Adrenal gland (tissue), 12 donors: Measurements from ENCODE around the gene AGRN. TPM values are rescaled to one million over a fixed set of nuclear protein-coding genes. Genes with fewer than 3 reads are reported as not detected.

Source experiments
- DNase-seq, 7 donors: peaks; one replicate each; pipeline ENCODE4 v3.0.0-alpha.2; 2019 to 2020
- H3K27ac ChIP-seq, 5 donors: fragments of 200-600 bp; sonication (generic) in 4 of 5; 1 replicate in 3 of 5; 2 replicates in 2 of 5; pipeline versions ENCODE4 v1.5.1 to v1.8.0; 2016 to 2020; ENCODE audit warnings: mild to moderate bottlenecking in 1 of 5
- H3K27me3 ChIP-seq: fragments of 200-600 bp; 2 replicates; pipeline ENCODE4 v1.8.0; 2021
- H3K36me3 ChIP-seq, 2 donors: fragments of 200-600 bp; replicated peaks in 1 of 2; 1 replicate in 1 of 2; 2 replicates in 1 of 2; pipeline versions ENCODE4 v1.5.1 to v1.8.0; 2018 to 2022
- H3K4me1 ChIP-seq, 2 donors: fragments of 200-600 bp; replicated peaks in 1 of 2; 1 replicate in 1 of 2; 2 replicates in 1 of 2; pipeline versions ENCODE4 v1.5.1 to v1.8.0; 2018 to 2021
- H3K4me3 ChIP-seq, 4 donors: fragments of 200-600 bp; sonication (generic) in 3 of 4; one replicate each; pipeline ENCODE4 v1.5.1; 2016 to 2018
- H3K9me3 ChIP-seq, 3 donors: fragments of 200-600 bp; sonication (generic) in 1 of 3; replicated peaks in 1 of 3; 1 replicate in 2 of 3; 2 replicates in 1 of 3; pipeline versions ENCODE4 v1.5.1 to v1.8.0; 2016 to 2021
- POLR2A ChIP-seq, 2 donors: fragments of 450-650 bp; IDR thresholded peaks; one replicate each; pipeline ENCODE4 v1.6.1; 2017; ENCODE audit warnings: antibody characterized with exemption in 2 of 2, mild to moderate bottlenecking in 2 of 2, moderate library complexity in 1 of 2
- WGBS, 4 donors: extraction: QIAGEN DNeasy Blood & Tissue Kit in 2 of 4; methylation state at CpG; one replicate each; pipeline versions ENCODE4 v1.1.5 to v1.1.7; 2013 to 2017; 5-methylcytosine and 5-hydroxymethylcytosine counted together
- intact Hi-C, 2 donors: fragments of 100-400 bp; cut with DNase I; formaldehyde crosslinking; loops; one replicate each; pipeline versions ENCODE4 v1.14.1 to v1.15.0; 2022 to 2023
- polyA plus RNA-seq, 3 donors: library from polyadenylated mRNA; stranded (reverse); fragments of 200-250 nt in 2 of 3; fragments of 350-450 nt in 1 of 3; fragmentation: Illumina TruSeq in 1 of 3; extraction: RNeasy Lipid Tissue Mini Kit (QIAGEN cat#74804) in 1 of 3; gene quantifications; one replicate each; pipeline ENCODE4 v1.2.3, GENCODE V29; 2013 to 2014
- total RNA-seq, 9 donors: library from RNA; depleted of rRNA in 4 of 9; stranded (reverse); fragments of >200 nt in 4 of 9; fragments of 120-200 nt in 1 of 9; fragmentation: NEBNext Ultra II Directional in 1 of 9; extraction: Animal tissue kit (Norgen Biotek cat#: 25700) in 1 of 9; gene quantifications; one replicate each; pipeline versions ENCODE4 v1.1.0 to v1.2.4, GENCODE V29; 2013 to 2023
- TF ChIP-seq, protein P1 (sequence below), 6 experiments: fragments of 450-650 bp in 4 of 6; fragments of 200-600 bp in 2 of 6; sonication (generic) in 1 of 6; IDR thresholded peaks; 1 replicate in 5 of 6; 2 replicates in 1 of 6; pipeline versions ENCODE4 v1.5.1 to v1.8.0; 2016 to 2021; ENCODE audit warnings: antibody characterized with exemption in 6 of 6, mild to moderate bottlenecking in 2 of 6, moderate library complexity in 1 of 6
- donor health status: healthy with polysubstance abuse.
- donor health status: Bipolar disorder and iron deficiency.
- donor health status: DM: yes; HTN: yes; CAD: no.
- donor health status: DM: no; HTN: no; CAD: no.
- donor health status: DM: no; HTN: no; CAD: no.
- donor health status: DM: yes; HTN: yes; CAD: no.

AGRN gene
- total and polyA plus RNA-seq, 12 donors = 2.2 to 27.8 (median 11.8) TPM

DNA sequence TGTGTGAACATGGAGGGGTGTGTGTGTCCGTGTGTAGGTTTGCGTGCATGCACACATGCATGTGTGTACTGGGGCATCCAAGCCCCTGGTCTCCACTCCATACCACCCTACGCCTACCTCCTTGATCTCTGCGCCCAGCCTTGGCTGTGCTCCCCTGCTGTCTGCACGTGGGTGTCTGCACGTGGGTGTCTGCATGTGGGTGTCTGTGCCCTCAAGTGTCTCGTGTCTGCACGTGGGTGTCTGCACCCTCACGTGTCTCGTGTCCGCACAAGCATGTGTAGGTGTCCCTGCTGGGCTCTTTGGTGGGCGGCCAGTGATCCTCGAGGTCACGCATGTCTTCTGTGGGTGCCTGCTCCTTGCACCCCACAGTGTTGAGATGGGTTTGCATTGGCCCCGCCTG, 33.1 kb downstream of the AGRN start:
- Histone ChIP-seq H3K27ac (no peak overlapping the region), H3K4me1 (no peaks in the 10 kb centered on the region), H3K27me3 (peaks cover 9% of the 10 kb centered on the region), H3K36me3 (no peaks in the 10 kb centered on the region), H3K9me3 (no peaks in the 10 kb centered on the region), H3K4me3 (no peak overlapping the region)
- no peak for DNase-seq
- intact Hi-C loops = no loop called here
- TF ChIP-seq, protein P1, sequence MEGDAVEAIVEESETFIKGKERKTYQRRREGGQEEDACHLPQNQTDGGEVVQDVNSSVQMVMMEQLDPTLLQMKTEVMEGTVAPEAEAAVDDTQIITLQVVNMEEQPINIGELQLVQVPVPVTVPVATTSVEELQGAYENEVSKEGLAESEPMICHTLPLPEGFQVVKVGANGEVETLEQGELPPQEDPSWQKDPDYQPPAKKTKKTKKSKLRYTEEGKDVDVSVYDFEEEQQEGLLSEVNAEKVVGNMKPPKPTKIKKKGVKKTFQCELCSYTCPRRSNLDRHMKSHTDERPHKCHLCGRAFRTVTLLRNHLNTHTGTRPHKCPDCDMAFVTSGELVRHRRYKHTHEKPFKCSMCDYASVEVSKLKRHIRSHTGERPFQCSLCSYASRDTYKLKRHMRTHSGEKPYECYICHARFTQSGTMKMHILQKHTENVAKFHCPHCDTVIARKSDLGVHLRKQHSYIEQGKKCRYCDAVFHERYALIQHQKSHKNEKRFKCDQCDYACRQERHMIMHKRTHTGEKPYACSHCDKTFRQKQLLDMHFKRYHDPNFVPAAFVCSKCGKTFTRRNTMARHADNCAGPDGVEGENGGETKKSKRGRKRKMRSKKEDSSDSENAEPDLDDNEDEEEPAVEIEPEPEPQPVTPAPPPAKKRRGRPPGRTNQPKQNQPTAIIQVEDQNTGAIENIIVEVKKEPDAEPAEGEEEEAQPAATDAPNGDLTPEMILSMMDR (IDR thresholded peaks at IDR 0.05) = no peak
- TF ChIP-seq POLR2A (IDR thresholded peaks at IDR 0.05) = no peak
- 85 to 91% (median 87%) methylated on average over 9 to 15 of the region's 15 CpGs for WGBS, 4 donors

- intact Hi-C loops = no loop called here
- Histone ChIP-seq H3K36me3 (no peaks in the 10 kb centered on the region), H3K4me3 (no peak overlapping the region), H3K27me3 (peaks cover 16% of the 10 kb centered on the region), H3K4me1 (no peaks in the 10 kb centered on the region), H3K27ac (no peak overlapping the region), H3K9me3 (no peaks in the 10 kb centered on the region)
- TF ChIP-seq, protein P1 (IDR thresholded peaks at IDR 0.05) = no peak
- no peak for TF ChIP-seq POLR2A (IDR thresholded peaks at IDR 0.05)
- WGBS, 4 donors = 86 to 94% (median 91%) methylated on average over 4 to 18 of the region's 18 CpGs
- no peak for DNase-seq
Measured at GRCh38 chr1:1053682-1054081, 33.8 kb downstream of the AGRN start.

DNA sequence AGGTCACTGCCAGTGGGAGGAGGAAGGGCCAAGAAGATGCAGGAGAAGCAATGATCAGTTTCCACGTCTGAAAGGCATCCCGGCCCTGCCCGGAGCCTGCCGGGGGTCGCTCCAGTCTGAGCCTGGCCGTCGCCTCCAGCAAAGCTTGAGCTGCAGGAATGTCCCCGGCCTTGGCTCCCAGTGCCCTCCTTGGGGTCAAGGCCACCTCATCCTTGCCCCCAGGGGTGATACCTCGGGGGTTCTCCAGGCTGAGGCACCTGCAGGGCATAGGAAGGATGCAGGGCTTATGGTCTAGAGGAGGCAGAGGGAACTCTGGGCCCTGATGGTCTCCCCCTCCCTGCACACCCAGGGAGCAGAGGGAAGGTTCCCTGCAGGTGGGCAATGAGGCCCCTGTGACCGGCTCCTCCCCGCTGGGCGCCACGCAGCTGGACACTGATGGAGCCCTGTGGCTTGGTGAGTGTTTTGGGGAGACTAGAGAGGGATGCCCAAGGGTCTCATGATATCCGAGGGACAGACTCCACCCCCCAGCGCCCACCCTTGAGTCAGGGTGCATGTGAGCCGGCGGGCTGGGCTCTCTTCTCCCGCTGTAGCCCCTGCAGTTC, 34.3 kb downstream of the AGRN start:
- peaks cover 4% of the 10 kb centered on the region in 2 donors for H3K4me1 ChIP-seq
- DNase-seq = no peak
- H3K4me3 ChIP-seq = no peak overlapping the region
- H3K9me3 ChIP-seq = no peaks in the 10 kb centered on the region
- no peaks in the 10 kb centered on the region for H3K36me3 ChIP-seq
- H3K27me3 ChIP-seq = peaks cover 21% of the 10 kb centered on the region
- WGBS, 4 donors = 83 to 91% (median 88%) methylated on average over 2 to 18 of the region's 18 CpGs
- TF ChIP-seq, protein P1 (IDR thresholded peaks at IDR 0.05) = no peak
- no peak for TF ChIP-seq POLR2A (IDR thresholded peaks at IDR 0.05)
- no peak overlapping the region for H3K27ac ChIP-seq
- intact Hi-C loops = no loop called here

GRCh38 chr1:1054971-1055370, 35.1 kb downstream of the AGRN start:
- no peak for DNase-seq
- Histone ChIP-seq H3K4me3 (no peak overlapping the region), H3K27ac (no peak overlapping the region), H3K4me1 (peaks cover 11% of the 10 kb centered on the region in 2 donors), H3K9me3 (no peaks in the 10 kb centered on the region), H3K27me3 (peaks cover 29% of the 10 kb centered on the region), H3K36me3 (no peaks in the 10 kb centered on the region)
- TF ChIP-seq, protein P1 (IDR thresholded peaks at IDR 0.05) = no peak
- no peak for TF ChIP-seq POLR2A (IDR thresholded peaks at IDR 0.05)
- WGBS, 4 donors = 85 to 95% (median 89%) methylated on average over 15 to 23 of the region's 23 CpGs
- intact Hi-C loops = no loop called here
